Thyroid gland (tissue), 4 donors: ENCODE measurements around the gene ZBTB5.

Experiments used
- CTCF ChIP-seq, 6 experiments: fragments of 200-600 bp in 3 of 6; fragments of 450-650 bp in 3 of 6; sonication (generic) in 3 of 6; IDR thresholded peaks; one replicate each; pipeline ENCODE4 v1.5.1; 2016 to 2019; ENCODE audit warnings: antibody characterized with exemption in 6 of 6, mild to moderate bottlenecking in 2 of 6, inconsistent platforms in 1 of 6, moderate library complexity in 1 of 6
- POLR2A ChIP-seq, 2 donors: fragments of 450-650 bp; IDR thresholded peaks; one replicate each; pipeline ENCODE4 v1.6.1; 2017; ENCODE audit warnings: antibody characterized with exemption in 2 of 2, mild to moderate bottlenecking in 2 of 2, moderate library complexity in 1 of 2

- no peak for TF ChIP-seq CTCF (IDR thresholded peaks at IDR 0.05)
- TF ChIP-seq POLR2A (IDR thresholded peaks at IDR 0.05), result no peak
These were observed 52.7 kb downstream of the ZBTB5 start for GRCh38 chr9:37412431-37413151.
